ENCODE data around the gene POU2F1. TPM values are rescaled to one million over a fixed set of nuclear protein-coding genes. Genes with fewer than 3 reads are reported as not detected.
"Not testable (repeated sequence)": the region's sequence is repeated elsewhere in the genome, so short reads cannot be mapped to it uniquely, and the experiment has no call there.

POU2F1 gene
- total RNA-seq, 1 experiment from 2014 or later: 43.2 TPM

- Histone ChIP-seq H3K9ac (ENCODE audit: low read length) (peak overlapping the region; percentile 2; the same call in 1 of the 2 replicates), H3K27ac (ENCODE audit: low read length) (peak overlapping the region; percentile 94), H3K27me3 (ENCODE audit: low read length) (no peaks in the 10 kb centered on the region), H3K9me2 (replicated peaks; ENCODE audit: insufficient read depth, low read length) (no peaks in the 10 kb centered on the region), H2AFZ (ENCODE audit: low read length) (no peak overlapping the region), H3K4me1 (ENCODE audit: low read length) (peaks cover 93% of the 10 kb centered on the region), H3K79me2 (ENCODE audit: low read length) (peaks cover 69% of the 10 kb centered on the region), H3K4me3 (ENCODE audit: low read length) (0 out of 2 replicates have a peak overlapping the region, but pooled peaks have one; percentile 8), H4K20me1 (ENCODE audit: insufficient read depth, low read depth, low read length) (no peaks in the 10 kb centered on the region), H3K9me3 (ENCODE audit: low read length) (no peaks in the 10 kb centered on the region), H3K4me2 (ENCODE audit: low read depth, low read length, poor library complexity, severe bottlenecking) (peak overlapping the region; percentile 52), H3K36me3 (ENCODE audit: insufficient read depth, low read length) (no peaks in the 10 kb centered on the region)
- peak; percentile 84 for DNase-seq
These were observed 84.5 kb downstream of the POU2F1 start for GRCh38 chr1:167305059-167305705.

GRCh38 chr1:167305706-167306277, 85.1 kb downstream of the POU2F1 start:
- Histone ChIP-seq H4K20me1 (ENCODE audit: insufficient read depth, low read depth, low read length) (no peaks in the 10 kb centered on the region), H3K4me1 (ENCODE audit: low read length) (peaks cover 97% of the 10 kb centered on the region), H3K27me3 (ENCODE audit: low read length) (no peaks in the 10 kb centered on the region), H3K9ac (ENCODE audit: low read length) (no peak overlapping the region), H3K9me3 (ENCODE audit: low read length) (no peaks in the 10 kb centered on the region), H2AFZ (ENCODE audit: low read length) (no peak overlapping the region), H3K36me3 (ENCODE audit: insufficient read depth, low read length) (no peaks in the 10 kb centered on the region), H3K27ac (ENCODE audit: low read length) (peak overlapping the region; percentile 94), H3K4me2 (ENCODE audit: low read depth, low read length, poor library complexity, severe bottlenecking) (peak overlapping the region; percentile 52), H3K9me2 (replicated peaks; ENCODE audit: insufficient read depth, low read length) (no peaks in the 10 kb centered on the region), H3K79me2 (ENCODE audit: low read length) (peaks cover 71% of the 10 kb centered on the region), H3K4me3 (ENCODE audit: low read length) (0 out of 2 replicates have a peak overlapping the region, but pooled peaks have one; percentile 8)
- no peak for DNase-seq

- peak overlapping the region; percentile 13 for H3K4me2 ChIP-seq (ENCODE audit: low read depth, low read length, poor library complexity, severe bottlenecking)
- H3K9ac ChIP-seq (ENCODE audit: low read length): peak overlapping the region; percentile 6; the same call in 1 of the 2 replicates
- H3K36me3 ChIP-seq (ENCODE audit: insufficient read depth, low read length): 0 out of 2 replicates have a peak, but pooled peaks cover 2% of the 10 kb centered on the region
- no peaks in the 10 kb centered on the region for H3K9me3 ChIP-seq (ENCODE audit: low read length)
- no peaks in the 10 kb centered on the region for H4K20me1 ChIP-seq (ENCODE audit: insufficient read depth, low read depth, low read length)
- no peaks in the 10 kb centered on the region for H3K27me3 ChIP-seq (ENCODE audit: low read length)
- no peaks in the 10 kb centered on the region for H3K9me2 ChIP-seq (replicated peaks; ENCODE audit: insufficient read depth, low read length)
- H3K79me2 ChIP-seq (ENCODE audit: low read length): peaks cover 50% of the 10 kb centered on the region
- H3K27ac ChIP-seq (ENCODE audit: low read length): peak overlapping the region; percentile 68
- no peak for DNase-seq
- no peak overlapping the region for H2AFZ ChIP-seq (ENCODE audit: low read length)
- peaks cover 80% of the 10 kb centered on the region for H3K4me1 ChIP-seq (ENCODE audit: low read length)
- no peak overlapping the region for H3K4me3 ChIP-seq (ENCODE audit: low read length)
These were observed 90.0 kb downstream of the POU2F1 start for GRCh38 chr1:167310732-167311131.

GRCh38 chr1:167312871-167313270, 92.2 kb downstream of the POU2F1 start:
- DNase-seq: no peak
- Histone ChIP-seq H2AFZ (ENCODE audit: low read length) (no peak overlapping the region), H3K27ac (ENCODE audit: low read length) (peak overlapping the region; percentile 68), H3K9ac (ENCODE audit: low read length) (no peak overlapping the region), H3K36me3 (ENCODE audit: insufficient read depth, low read length) (0 out of 2 replicates have a peak, but pooled peaks cover 5% of the 10 kb centered on the region), H3K9me2 (replicated peaks; ENCODE audit: insufficient read depth, low read length) (no peaks in the 10 kb centered on the region), H3K4me2 (ENCODE audit: low read depth, low read length, poor library complexity, severe bottlenecking) (peak overlapping the region; percentile 8), H3K9me3 (ENCODE audit: low read length) (peaks cover 7% of the 10 kb centered on the region; the same call in 1 of the 2 replicates), H3K79me2 (ENCODE audit: low read length) (peaks cover 39% of the 10 kb centered on the region), H3K4me1 (ENCODE audit: low read length) (peaks cover 58% of the 10 kb centered on the region), H3K27me3 (ENCODE audit: low read length) (no peaks in the 10 kb centered on the region), H4K20me1 (ENCODE audit: insufficient read depth, low read depth, low read length) (no peaks in the 10 kb centered on the region), H3K4me3 (ENCODE audit: low read length) (no peak overlapping the region)

GRCh38 chr1:167314671-167315070, 94.0 kb downstream of the POU2F1 start:
- DNase-seq: no peak

GRCh38 chr1:167317463-167317862, 96.8 kb downstream of the POU2F1 start:
- no peak overlapping the region for H3K27ac ChIP-seq (ENCODE audit: low read length)
- H3K4me2 ChIP-seq (ENCODE audit: low read depth, low read length, poor library complexity, severe bottlenecking): no peak overlapping the region
- peaks cover 13% of the 10 kb centered on the region; the same call in 1 of the 2 replicates for H3K79me2 ChIP-seq (ENCODE audit: low read length)
- no peak overlapping the region for H3K4me3 ChIP-seq (ENCODE audit: low read length)
- H2AFZ ChIP-seq (ENCODE audit: low read length): no peak overlapping the region
- no peak for DNase-seq
- no peaks in the 10 kb centered on the region for H3K9me2 ChIP-seq (replicated peaks; ENCODE audit: insufficient read depth, low read length)
- H3K9ac ChIP-seq (ENCODE audit: low read length): no peak overlapping the region
- H3K9me3 ChIP-seq (ENCODE audit: low read length): peaks cover 20% of the 10 kb centered on the region
- no peaks in the 10 kb centered on the region for H4K20me1 ChIP-seq (ENCODE audit: insufficient read depth, low read depth, low read length)
- H3K36me3 ChIP-seq (ENCODE audit: insufficient read depth, low read length): peaks cover 5% of the 10 kb centered on the region; the same call in 1 of the 2 replicates
- no peaks in the 10 kb centered on the region for H3K27me3 ChIP-seq (ENCODE audit: low read length)
- H3K4me1 ChIP-seq (ENCODE audit: low read length): peaks cover 24% of the 10 kb centered on the region

More at GRCh38 chr1:167314671-167315070, 94.0 kb downstream of the POU2F1 start:
- H2AFZ ChIP-seq (ENCODE audit: low read length): no peak overlapping the region
- peaks cover 7% of the 10 kb centered on the region; the same call in 1 of the 2 replicates for H3K9me3 ChIP-seq (ENCODE audit: low read length)
- H3K36me3 ChIP-seq (ENCODE audit: insufficient read depth, low read length): 0 out of 2 replicates have a peak, but pooled peaks cover 5% of the 10 kb centered on the region
- H4K20me1 ChIP-seq (ENCODE audit: insufficient read depth, low read depth, low read length): no peaks in the 10 kb centered on the region
- H3K27me3 ChIP-seq (ENCODE audit: low read length): no peaks in the 10 kb centered on the region
- no peak overlapping the region for H3K9ac ChIP-seq (ENCODE audit: low read length)
- H3K4me3 ChIP-seq (ENCODE audit: low read length): no peak overlapping the region
- H3K4me1 ChIP-seq (ENCODE audit: low read length): peaks cover 40% of the 10 kb centered on the region
- H3K4me2 ChIP-seq (ENCODE audit: low read depth, low read length, poor library complexity, severe bottlenecking): no peak overlapping the region
- peak overlapping the region; percentile 68 for H3K27ac ChIP-seq (ENCODE audit: low read length)
- no peaks in the 10 kb centered on the region for H3K9me2 ChIP-seq (replicated peaks; ENCODE audit: insufficient read depth, low read length)
- peaks cover 26% of the 10 kb centered on the region; the same call in 1 of the 2 replicates for H3K79me2 ChIP-seq (ENCODE audit: low read length)

GRCh38 chr1:167319206-167319605, 98.5 kb downstream of the POU2F1 start:
- H3K9me3 ChIP-seq (ENCODE audit: low read length): peaks cover 28% of the 10 kb centered on the region
- not testable (repeated sequence) for H2AFZ ChIP-seq (ENCODE audit: low read length); H3K4me2 ChIP-seq (ENCODE audit: low read depth, low read length, poor library complexity, severe bottlenecking); DNase-seq; H3K27ac ChIP-seq (ENCODE audit: low read length); H3K4me3 ChIP-seq (ENCODE audit: low read length); H3K4me1 ChIP-seq (ENCODE audit: low read length); H3K9ac ChIP-seq (ENCODE audit: low read length); H3K27me3 ChIP-seq (ENCODE audit: low read length); H4K20me1 ChIP-seq (ENCODE audit: insufficient read depth, low read depth, low read length); H3K9me2 ChIP-seq (replicated peaks; ENCODE audit: insufficient read depth, low read length); H3K79me2 ChIP-seq (ENCODE audit: low read length)
- peaks cover 11% of the 10 kb centered on the region; the same call in 1 of the 2 replicates for H3K36me3 ChIP-seq (ENCODE audit: insufficient read depth, low read length)

- peaks cover 23% of the 10 kb centered on the region for H3K9me3 ChIP-seq (ENCODE audit: low read length)
- H3K9me2 ChIP-seq (replicated peaks; ENCODE audit: insufficient read depth, low read length): no peaks in the 10 kb centered on the region
- H3K36me3 ChIP-seq (ENCODE audit: insufficient read depth, low read length): peaks cover 19% of the 10 kb centered on the region
- no peak for DNase-seq
- H3K4me2 ChIP-seq (ENCODE audit: low read depth, low read length, poor library complexity, severe bottlenecking): no peak overlapping the region
- peaks cover 15% of the 10 kb centered on the region for H3K4me1 ChIP-seq (ENCODE audit: low read length)
- no peaks in the 10 kb centered on the region; the same call in 1 of the 2 replicates for H3K79me2 ChIP-seq (ENCODE audit: low read length)
- H4K20me1 ChIP-seq (ENCODE audit: insufficient read depth, low read depth, low read length): no peaks in the 10 kb centered on the region
- H2AFZ ChIP-seq (ENCODE audit: low read length): no peak overlapping the region
- no peaks in the 10 kb centered on the region for H3K27me3 ChIP-seq (ENCODE audit: low read length)
- H3K27ac ChIP-seq (ENCODE audit: low read length): no peak overlapping the region
- H3K4me3 ChIP-seq (ENCODE audit: low read length): no peak overlapping the region
- no peak overlapping the region for H3K9ac ChIP-seq (ENCODE audit: low read length)
These were observed 101.8 kb downstream of the POU2F1 start for GRCh38 chr1:167322483-167322882.

Measured in Karpas-422 (cell line).